Measurements from ENCODE around the gene GJB4.
"Not testable (repeated sequence)": the region's sequence is repeated elsewhere in the genome, so short reads cannot be mapped to it uniquely, and the experiment has no call there.

GJB4 gene

DNA sequence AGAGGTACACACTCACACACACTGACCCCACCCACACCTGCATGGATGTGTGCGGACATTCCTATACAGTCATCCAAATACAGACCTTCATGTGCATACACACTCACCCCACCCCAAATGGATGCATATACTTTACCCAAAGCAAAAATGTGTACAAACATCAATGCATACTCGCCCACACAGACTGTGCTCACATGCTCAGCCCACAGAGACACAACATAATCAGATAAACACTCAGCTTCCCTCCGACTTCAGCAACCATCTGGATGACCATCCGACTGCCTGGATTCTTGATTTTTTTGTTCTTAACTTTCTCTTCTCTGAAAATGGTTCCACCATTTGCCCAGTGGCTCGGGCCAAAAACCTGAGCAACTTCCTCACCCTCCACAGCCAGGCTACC, 29.1 kb upstream of the GJB4 start:
- H3K9me3 ChIP-seq (ENCODE audit: control insufficient read depth, low read length), result no peaks in the 10 kb centered on the region
- no peak overlapping the region for H3K27ac ChIP-seq (ENCODE audit: low read depth, low read length, severe bottlenecking)
- H3K4me3 ChIP-seq (ENCODE audit: extremely low read depth, insufficient read depth, low read length, poor library complexity, severe bottlenecking), result no peak overlapping the region
- no peaks in the 10 kb centered on the region for H3K36me3 ChIP-seq (ENCODE audit: control insufficient read depth, insufficient read depth, low read length)
- H3K4me1 ChIP-seq (ENCODE audit: control insufficient read depth, insufficient read depth, low read length, poor library complexity, severe bottlenecking), result no peaks in the 10 kb centered on the region
- 90% methylated on average over 5 of the region's 5 CpGs for WGBS, 2 experiments (ENCODE audit: insufficient coverage in 2 of 2)

DNA sequence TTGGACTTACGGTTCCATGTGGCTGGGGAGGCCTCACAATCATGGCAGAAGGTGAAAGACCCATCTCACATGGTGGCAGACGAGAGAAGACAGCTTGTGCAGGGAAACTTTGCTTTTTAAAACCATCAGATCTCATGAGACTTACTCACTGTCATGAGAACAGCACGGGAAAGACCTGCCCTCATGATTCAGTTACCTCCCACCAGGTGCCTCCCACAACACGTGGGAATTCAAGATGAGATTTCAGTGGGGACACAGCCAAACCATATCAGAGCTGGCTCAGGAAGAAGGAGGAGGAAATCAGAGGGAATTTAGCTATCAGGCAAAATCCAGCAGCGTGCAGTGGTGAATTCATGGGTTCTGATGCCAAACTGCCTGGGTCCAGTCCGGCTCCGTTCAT, 26.7 kb upstream of the GJB4 start:
- H3K4me1 ChIP-seq (ENCODE audit: control insufficient read depth, insufficient read depth, low read length, poor library complexity, severe bottlenecking); H3K27ac ChIP-seq (ENCODE audit: low read depth, low read length, severe bottlenecking); H3K9me3 ChIP-seq (ENCODE audit: control insufficient read depth, low read length); H3K36me3 ChIP-seq (ENCODE audit: control insufficient read depth, insufficient read depth, low read length); H3K4me3 ChIP-seq (ENCODE audit: extremely low read depth, insufficient read depth, low read length, poor library complexity, severe bottlenecking): not testable (repeated sequence)
- 88 to 89% methylated on average over 6 of the region's 7 CpGs for WGBS, 2 experiments (ENCODE audit: insufficient coverage in 2 of 2)

DNA sequence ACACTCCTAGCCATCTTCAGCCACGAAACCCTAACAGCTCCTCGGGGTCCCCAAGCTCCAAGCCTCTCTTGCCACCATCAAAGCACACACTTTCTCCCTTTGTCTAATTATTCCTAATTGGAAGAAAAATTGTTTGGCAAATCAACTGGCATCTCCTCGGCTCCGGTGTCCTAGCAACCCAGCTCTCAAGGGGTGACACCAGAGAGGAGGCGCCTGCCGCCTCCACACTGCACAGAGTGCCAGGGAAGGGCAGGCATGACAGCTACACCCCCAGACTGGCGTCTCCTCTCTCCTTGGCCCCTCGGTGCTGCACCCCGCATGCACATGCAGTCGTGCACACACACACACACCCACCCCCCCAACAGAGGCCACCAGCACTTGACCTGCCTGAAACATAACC, 22.8 kb upstream of the GJB4 start:
- no peaks in the 10 kb centered on the region for H3K9me3 ChIP-seq (ENCODE audit: control insufficient read depth, low read length)
- H3K27ac ChIP-seq (ENCODE audit: low read depth, low read length, severe bottlenecking), result no peak overlapping the region
- H3K4me1 ChIP-seq (ENCODE audit: control insufficient read depth, insufficient read depth, low read length, poor library complexity, severe bottlenecking), result no peaks in the 10 kb centered on the region
- WGBS, 2 experiments (ENCODE audit: insufficient coverage in 2 of 2), result 97 to 100% methylated on average over 4 to 5 of the region's 10 CpGs
- H3K4me3 ChIP-seq (ENCODE audit: extremely low read depth, insufficient read depth, low read length, poor library complexity, severe bottlenecking), result no peak overlapping the region
- H3K36me3 ChIP-seq (ENCODE audit: control insufficient read depth, insufficient read depth, low read length), result no peaks in the 10 kb centered on the region

DNA sequence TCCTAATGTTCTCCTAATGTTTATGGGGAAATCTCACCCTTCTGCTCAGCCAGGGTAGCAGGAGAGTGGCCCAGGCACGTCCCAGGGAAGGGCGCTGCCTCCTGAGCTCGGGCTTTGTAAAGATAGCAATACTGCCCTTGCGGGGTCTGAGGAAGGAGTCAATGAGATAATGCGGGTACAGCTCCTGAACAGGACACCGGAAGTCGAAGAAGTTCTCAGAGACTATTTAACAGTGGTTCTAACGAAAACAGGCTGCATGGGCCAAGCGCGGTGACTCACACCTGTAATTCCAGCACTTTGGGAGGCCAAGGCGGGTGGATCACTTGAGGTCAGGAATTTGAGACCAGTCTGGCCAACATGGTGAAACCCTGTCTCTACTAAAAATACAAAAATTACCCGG, 22.3 kb upstream of the GJB4 start:
- not testable (repeated sequence) for H3K4me1 ChIP-seq (ENCODE audit: control insufficient read depth, insufficient read depth, low read length, poor library complexity, severe bottlenecking); H3K9me3 ChIP-seq (ENCODE audit: control insufficient read depth, low read length); H3K4me3 ChIP-seq (ENCODE audit: extremely low read depth, insufficient read depth, low read length, poor library complexity, severe bottlenecking); H3K36me3 ChIP-seq (ENCODE audit: control insufficient read depth, insufficient read depth, low read length); H3K27ac ChIP-seq (ENCODE audit: low read depth, low read length, severe bottlenecking)
- WGBS, 2 experiments (ENCODE audit: insufficient coverage in 2 of 2), result 80 to 93% methylated on average over 11 of the region's 12 CpGs

DNA sequence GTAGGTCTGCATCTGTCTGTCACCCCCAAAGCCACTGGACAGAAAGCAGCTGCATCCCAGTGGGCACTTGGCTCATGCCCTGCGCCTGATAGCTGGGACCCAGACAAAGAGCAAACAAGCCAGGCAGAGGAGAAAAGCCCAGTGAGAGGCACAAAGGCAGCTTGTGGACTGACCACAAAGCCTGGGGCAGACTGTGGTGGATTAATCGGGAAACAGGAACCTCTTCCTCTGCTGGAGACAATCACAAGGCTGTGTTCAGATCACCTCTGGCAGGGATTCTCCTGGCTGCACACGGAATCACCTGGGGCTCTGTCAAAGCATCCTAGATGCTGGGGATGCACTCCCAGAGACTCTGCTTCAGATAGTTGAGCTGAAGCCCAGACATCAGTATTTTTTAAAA, 19.9 kb upstream of the GJB4 start:
- H3K9me3 ChIP-seq (ENCODE audit: control insufficient read depth, low read length), result no peaks in the 10 kb centered on the region
- no peaks in the 10 kb centered on the region for H3K36me3 ChIP-seq (ENCODE audit: control insufficient read depth, insufficient read depth, low read length)
- H3K4me1 ChIP-seq (ENCODE audit: control insufficient read depth, insufficient read depth, low read length, poor library complexity, severe bottlenecking), result no peaks in the 10 kb centered on the region
- 83 to 84% methylated on average over 3 of the region's 3 CpGs for WGBS, 2 experiments (ENCODE audit: insufficient coverage in 2 of 2)
- no peak overlapping the region for H3K27ac ChIP-seq (ENCODE audit: low read depth, low read length, severe bottlenecking)
- H3K4me3 ChIP-seq (ENCODE audit: extremely low read depth, insufficient read depth, low read length, poor library complexity, severe bottlenecking), result no peak overlapping the region

DNA sequence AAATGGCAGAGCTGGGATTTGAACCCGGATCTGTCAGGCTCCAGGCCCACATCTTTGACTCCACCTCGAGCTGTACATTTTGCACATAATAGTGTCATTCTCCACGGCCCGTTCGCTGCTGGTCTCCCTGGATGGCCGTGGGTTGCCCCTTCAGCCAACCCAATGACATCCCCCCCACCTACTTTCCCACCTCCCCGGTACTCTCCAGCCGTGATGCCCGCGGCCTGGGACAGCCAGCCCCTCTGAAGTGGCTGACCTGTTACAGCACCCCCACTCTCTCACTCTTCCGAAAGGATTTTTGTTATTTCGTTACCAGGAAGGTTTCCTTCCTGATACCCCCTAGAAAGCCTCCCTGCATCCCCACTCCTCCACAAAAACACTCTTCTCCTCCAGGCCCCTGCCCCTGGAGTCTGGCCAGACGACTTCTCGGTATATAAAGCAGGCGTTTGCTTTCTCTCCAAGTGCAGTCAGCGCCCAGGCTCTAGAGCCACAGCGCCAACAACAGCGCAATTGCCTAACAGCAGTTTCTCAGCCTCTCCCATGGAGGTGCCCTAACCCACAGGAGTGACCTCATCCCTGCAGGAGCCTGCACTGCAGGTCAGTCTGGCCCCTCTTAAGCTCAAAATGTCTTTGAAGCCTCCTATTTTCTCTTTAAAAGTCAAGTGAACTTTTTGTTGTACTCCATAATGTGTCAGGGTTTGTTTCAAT, 19.2 kb upstream of the GJB4 start:
- Histone ChIP-seq H3K36me3 (ENCODE audit: control insufficient read depth, insufficient read depth, low read length) (no peaks in the 10 kb centered on the region), H3K27ac (ENCODE audit: low read depth, low read length, severe bottlenecking) (no peak overlapping the region), H3K4me1 (ENCODE audit: control insufficient read depth, insufficient read depth, low read length, poor library complexity, severe bottlenecking) (no peaks in the 10 kb centered on the region), H3K9me3 (ENCODE audit: control insufficient read depth, low read length) (no peaks in the 10 kb centered on the region), H3K4me3 (ENCODE audit: extremely low read depth, insufficient read depth, low read length, poor library complexity, severe bottlenecking) (no peak overlapping the region)
- WGBS, 2 experiments (ENCODE audit: insufficient coverage in 2 of 2), result 58 to 61% methylated on average over 18 of the region's 18 CpGs

DNA sequence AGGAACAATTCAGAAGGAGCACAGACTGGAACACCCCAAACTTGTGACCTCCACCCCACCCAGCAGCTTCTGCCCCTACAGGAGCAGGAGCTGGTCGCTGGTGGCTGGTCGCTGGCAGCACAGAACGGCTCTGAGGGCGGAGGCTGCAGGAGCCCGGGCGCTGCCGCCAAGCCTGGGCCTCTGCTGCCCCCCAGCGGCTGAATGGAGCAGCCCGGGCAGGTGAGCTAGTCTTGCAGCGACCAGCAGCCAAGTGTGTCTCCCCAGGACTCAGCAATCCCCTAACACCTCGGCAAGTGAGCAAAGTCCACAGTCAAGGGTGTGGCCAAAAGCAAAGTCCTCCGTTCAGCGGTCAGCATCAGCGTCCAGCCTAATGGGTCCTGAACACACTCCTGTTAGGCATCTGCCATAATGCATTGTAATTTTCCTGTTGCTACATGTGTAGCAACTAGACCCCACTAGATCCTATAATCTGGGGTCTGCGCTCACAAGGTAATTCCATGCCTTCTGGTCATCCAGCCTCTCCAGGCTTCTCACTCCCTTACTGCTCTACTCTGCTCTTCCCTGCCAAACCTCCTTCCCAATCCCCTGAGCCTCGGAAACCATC, 16.8 kb upstream of the GJB4 start:
- H3K36me3 ChIP-seq (ENCODE audit: control insufficient read depth, insufficient read depth, low read length), result no peaks in the 10 kb centered on the region
- H3K4me3 ChIP-seq (ENCODE audit: extremely low read depth, insufficient read depth, low read length, poor library complexity, severe bottlenecking), result no peak overlapping the region
- H3K4me1 ChIP-seq (ENCODE audit: control insufficient read depth, insufficient read depth, low read length, poor library complexity, severe bottlenecking), result no peaks in the 10 kb centered on the region
- no peaks in the 10 kb centered on the region for H3K9me3 ChIP-seq (ENCODE audit: control insufficient read depth, low read length)
- no peak overlapping the region for H3K27ac ChIP-seq (ENCODE audit: low read depth, low read length, severe bottlenecking)
- WGBS, 2 experiments (ENCODE audit: insufficient coverage in 2 of 2), result 11 to 12% methylated on average over 11 to 16 of the region's 16 CpGs

DNA sequence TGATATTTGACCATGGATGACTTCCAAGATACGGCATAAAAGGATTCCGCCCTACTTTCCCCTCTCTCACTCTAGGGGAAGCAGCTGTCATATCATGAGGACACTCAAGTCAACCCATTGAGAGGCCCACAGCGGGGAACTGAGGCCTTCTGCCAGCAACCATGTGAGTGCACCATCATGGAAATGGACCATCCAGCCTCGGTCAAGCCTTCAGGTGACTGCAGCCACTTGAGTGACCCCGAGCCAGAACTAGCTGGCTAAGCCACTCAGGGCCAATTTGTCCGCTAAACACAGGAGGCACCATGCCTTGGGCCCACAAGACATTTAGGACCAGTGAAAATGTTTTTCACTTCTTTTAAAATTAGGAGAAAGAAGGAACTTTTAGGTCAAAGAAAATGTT, 15.8 kb upstream of the GJB4 start:
- Histone ChIP-seq H3K4me3 (ENCODE audit: extremely low read depth, insufficient read depth, low read length, poor library complexity, severe bottlenecking) (no peak overlapping the region), H3K36me3 (ENCODE audit: control insufficient read depth, insufficient read depth, low read length) (no peaks in the 10 kb centered on the region), H3K9me3 (ENCODE audit: control insufficient read depth, low read length) (no peaks in the 10 kb centered on the region), H3K4me1 (ENCODE audit: control insufficient read depth, insufficient read depth, low read length, poor library complexity, severe bottlenecking) (no peaks in the 10 kb centered on the region), H3K27ac (ENCODE audit: low read depth, low read length, severe bottlenecking) (no peak overlapping the region)
- 89 to 96% methylated on average over 6 of the region's 6 CpGs for WGBS, 2 experiments (ENCODE audit: insufficient coverage in 2 of 2)

DNA sequence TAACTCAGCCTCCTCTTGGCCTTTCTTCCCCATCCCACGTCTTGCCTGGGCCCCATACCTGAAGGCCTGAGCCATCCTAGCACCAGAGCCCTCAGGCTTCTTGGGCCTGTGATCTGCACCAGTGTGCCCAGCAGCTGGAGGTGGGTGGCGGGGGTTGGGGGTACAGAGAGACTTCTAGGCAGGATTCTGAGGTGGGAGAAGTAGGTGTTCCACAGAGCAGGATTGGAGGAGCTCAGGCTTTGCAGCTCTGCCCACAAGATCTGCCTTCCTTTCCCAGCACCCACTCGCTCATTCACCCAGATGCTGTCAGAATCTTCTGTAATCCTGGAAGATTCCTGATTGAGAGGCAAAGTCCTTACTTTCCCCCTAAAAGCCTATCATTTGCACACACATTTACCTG, 14.7 kb upstream of the GJB4 start:
- peaks cover 9% of the 10 kb centered on the region for H3K4me1 ChIP-seq (ENCODE audit: control insufficient read depth, insufficient read depth, low read length, poor library complexity, severe bottlenecking)

DNA sequence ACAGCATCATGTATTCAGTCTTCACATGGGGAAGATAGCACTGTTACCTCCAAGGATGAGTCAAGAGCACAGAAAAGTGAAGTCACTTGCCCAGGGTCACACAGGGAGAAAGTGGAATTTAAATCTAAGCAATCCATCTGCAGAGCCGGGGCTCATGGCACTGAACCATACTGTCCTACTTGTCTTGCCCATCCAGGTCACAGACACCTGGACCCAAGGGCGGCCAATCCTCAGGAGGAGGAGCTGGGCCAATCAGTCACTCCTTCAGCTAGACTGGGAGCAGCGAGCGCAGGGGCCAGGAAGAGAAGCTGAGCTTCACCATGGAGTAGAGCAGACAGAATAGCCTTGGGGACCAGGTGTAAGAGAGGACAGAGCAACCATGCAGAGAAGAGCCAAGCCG, 13.9 kb upstream of the GJB4 start:
- Histone ChIP-seq H3K4me1 (ENCODE audit: control insufficient read depth, insufficient read depth, low read length, poor library complexity, severe bottlenecking) (peaks cover 14% of the 10 kb centered on the region), H3K4me3 (ENCODE audit: extremely low read depth, insufficient read depth, low read length, poor library complexity, severe bottlenecking) (no peak overlapping the region), H3K36me3 (ENCODE audit: control insufficient read depth, insufficient read depth, low read length) (no peaks in the 10 kb centered on the region), H3K27ac (ENCODE audit: low read depth, low read length, severe bottlenecking) (no peak overlapping the region), H3K9me3 (ENCODE audit: control insufficient read depth, low read length) (no peaks in the 10 kb centered on the region)
- WGBS, 2 experiments (ENCODE audit: insufficient coverage in 2 of 2), result 78 to 83% methylated on average over 2 to 5 of the region's 5 CpGs

More for the DNA sequence above, 14.7 kb upstream of the GJB4 start:
- 100% methylated on average over 1 of the region's 3 CpGs; no CpG with 5 or more reads in 1 of the 2 experiments for WGBS, 2 experiments (ENCODE audit: insufficient coverage in 2 of 2)
- no peak overlapping the region for H3K27ac ChIP-seq (ENCODE audit: low read depth, low read length, severe bottlenecking)
- H3K36me3 ChIP-seq (ENCODE audit: control insufficient read depth, insufficient read depth, low read length), result no peaks in the 10 kb centered on the region
- H3K9me3 ChIP-seq (ENCODE audit: control insufficient read depth, low read length), result no peaks in the 10 kb centered on the region
- no peak overlapping the region for H3K4me3 ChIP-seq (ENCODE audit: extremely low read depth, insufficient read depth, low read length, poor library complexity, severe bottlenecking)

DNA sequence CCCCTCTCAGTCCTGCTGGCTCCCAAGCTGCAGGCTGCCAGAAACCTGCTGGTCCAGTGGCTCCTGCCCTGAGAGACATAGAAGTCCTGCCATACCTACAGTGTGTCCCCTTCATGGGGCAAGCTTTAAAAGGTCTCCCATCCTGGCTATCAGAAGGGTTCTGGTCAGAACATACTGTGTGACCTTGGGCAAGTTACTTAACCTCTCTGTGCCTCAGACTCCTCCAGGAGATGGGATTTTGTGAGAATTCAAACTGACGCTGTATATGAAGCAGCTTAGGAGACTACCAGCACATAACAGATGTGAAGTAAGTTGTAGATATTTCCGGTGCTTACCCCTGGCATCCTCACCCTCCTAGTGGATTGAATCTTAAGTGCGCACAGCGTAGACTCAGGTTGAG, 13.4 kb upstream of the GJB4 start:
- Histone ChIP-seq H3K9me3 (ENCODE audit: control insufficient read depth, low read length) (no peaks in the 10 kb centered on the region), H3K4me1 (ENCODE audit: control insufficient read depth, insufficient read depth, low read length, poor library complexity, severe bottlenecking) (peaks cover 16% of the 10 kb centered on the region), H3K4me3 (ENCODE audit: extremely low read depth, insufficient read depth, low read length, poor library complexity, severe bottlenecking) (no peak overlapping the region), H3K27ac (ENCODE audit: low read depth, low read length, severe bottlenecking) (no peak overlapping the region), H3K36me3 (ENCODE audit: control insufficient read depth, insufficient read depth, low read length) (no peaks in the 10 kb centered on the region)
- 87 to 100% methylated on average over 3 to 4 of the region's 4 CpGs for WGBS, 2 experiments (ENCODE audit: insufficient coverage in 2 of 2)

Measured in mesodermal cell (in vitro differentiated cells).